Psoas muscle (tissue), 8 donors: ENCODE measurements around the gene MMP24. TPM values are rescaled to one million over a fixed set of nuclear protein-coding genes. Genes with fewer than 3 reads are reported as not detected.

Source experiments
- ATAC-seq, 4 donors: fragments of 200-7000 bp; cut with Tn5 transposase; one replicate each; pipeline ENCODE4 v1.9.1; 2020; ENCODE audit warnings: moderate library complexity in 3 of 4, mild to moderate bottlenecking in 2 of 4
- DNase-seq, 2 donors: peaks; one replicate each; pipeline ENCODE4 v3.0.0-alpha.2; 2020
- H3K27ac ChIP-seq: fragments of 200-600 bp; one replicate; pipeline ENCODE4 v1.8.0; 2022
- H3K27me3 ChIP-seq, 3 donors: fragments of 200-600 bp in 1 of 3; one replicate each; pipeline versions ENCODE4 v1.6.1 to v1.8.0; 2013 to 2022; ENCODE audit warnings: low read length in 2 of 3, mild to moderate bottlenecking in 2 of 3, moderate library complexity in 1 of 3; ENCODE audit not compliant: insufficient read depth in 3 of 3
- H3K36me3 ChIP-seq, 2 donors: fragments of 200-600 bp in 1 of 2; one replicate each; pipeline versions ENCODE4 v1.6.1 to v1.8.0; 2013 to 2022; ENCODE audit warnings: low read depth in 1 of 2, mild to moderate bottlenecking in 1 of 2, moderate library complexity in 1 of 2; ENCODE audit not compliant: insufficient read depth in 1 of 2
- H3K4me1 ChIP-seq: fragments of 200-600 bp; one replicate; pipeline ENCODE4 v1.8.0; 2022
- H3K4me3 ChIP-seq: fragments of 200-600 bp; one replicate; pipeline ENCODE4 v1.8.0; 2022; ENCODE audit warnings: mild to moderate bottlenecking
- H3K9me3 ChIP-seq: fragments of 200-600 bp; one replicate; pipeline ENCODE4 v1.8.0; 2022
- CTCF ChIP-seq: fragments of 200-600 bp; IDR thresholded peaks from one replicate; pipeline ENCODE4 v1.8.0; 2022; ENCODE audit warnings: antibody characterized with exemption
- WGBS, 3 donors: extraction: QIAGEN DNeasy Blood & Tissue Kit; methylation state at CpG; one replicate each; pipeline versions ENCODE4 v1.1.6 to v1.1.7; 2013; 5-methylcytosine and 5-hydroxymethylcytosine counted together
- intact Hi-C, 2 donors: fragments of 100-400 bp; cut with DNase I; formaldehyde crosslinking; loops; one replicate each; pipeline versions ENCODE4 v1.11.0 to v1.14.2; 2022
- polyA plus RNA-seq, 3 donors: library from polyadenylated mRNA; stranded (reverse); fragments of 200-250 nt; gene quantifications; one replicate each; pipeline ENCODE4 v1.2.3, GENCODE V29; 2013
- total RNA-seq, 4 donors: library from RNA; stranded (reverse); fragmentation: NEBNext Ultra II Directional in 2 of 4; extraction: Animal tissue kit (Norgen Biotek cat#: 25700) in 2 of 4; gene quantifications; one replicate each; pipeline versions ENCODE4 v1.2.1 to v1.2.4, GENCODE V29; 2021 to 2023
- donor health status: healthy with polysubstance abuse.
- donor health status: DM: no; HTN: no; CAD: no; lungs with moderate emphysema.
- donor health status: Bipolar disorder and iron deficiency.
- donor health status: healthy.
- donor health status: DM: yes; HTN: yes; CAD: no.
- donor health status: DM: no; HTN: no; CAD: no.
- donor health status: DM: no; HTN: no; CAD: no.
- donor health status: DM: yes; HTN: yes; CAD: no.

The MMP24 gene
- total and polyA plus RNA-seq, 7 donors, result 0.01 to 0.27 (median 0.12) TPM; not detected in 1

- no peaks in the 10 kb centered on the region for H3K36me3 ChIP-seq
- H3K27ac ChIP-seq, result no peak overlapping the region
- 69 to 76% (median 75%) methylated on average over 8 of the region's 8 CpGs for WGBS, 3 donors
- no peaks in the 10 kb centered on the region for H3K9me3 ChIP-seq
- H3K4me1 ChIP-seq, result no peaks in the 10 kb centered on the region
- intact Hi-C loops, result no loop called here
- TF ChIP-seq CTCF, result no peak
- no peak for DNase-seq
- peaks cover 0 to 25% (median 4%) of the 10 kb centered on the region in 3 donors for H3K27me3 ChIP-seq
- ATAC-seq, result no peak
- no peak overlapping the region for H3K4me3 ChIP-seq
Measured at GRCh38 chr20:35295674-35296073, 69.2 kb downstream of the MMP24 start.

- DNase-seq (no peak), ATAC-seq (no peak)
- no peak overlapping the region for H3K27ac ChIP-seq
- WGBS, 3 donors, result 36 to 45% (median 43%) methylated on average over 9 of the region's 9 CpGs
- no peak overlapping the region for H3K4me3 ChIP-seq
- H3K4me1 ChIP-seq, result no peaks in the 10 kb centered on the region
- H3K36me3 ChIP-seq, result no peaks in the 10 kb centered on the region
- intact Hi-C loops, result no loop called here
- H3K27me3 ChIP-seq, result peaks cover 0 to 25% (median 4%) of the 10 kb centered on the region in 3 donors
- no peaks in the 10 kb centered on the region for H3K9me3 ChIP-seq
- TF ChIP-seq CTCF, result no peak
Measured at GRCh38 chr20:35296101-35296554, 69.6 kb downstream of the MMP24 start.

GRCh38 chr20:35297155-35297554, 70.7 kb downstream of the MMP24 start:
- Histone ChIP-seq H3K36me3 (peaks cover 0 to 8% of the 10 kb centered on the region in 2 donors), H3K4me1 (no peaks in the 10 kb centered on the region), H3K27me3 (peaks cover 0 to 19% (median 4%) of the 10 kb centered on the region in 3 donors), H3K4me3 (no peak overlapping the region), H3K27ac (no peak overlapping the region), H3K9me3 (no peaks in the 10 kb centered on the region)
- WGBS, 3 donors, result 41 to 49% (median 47%) methylated on average over 8 of the region's 8 CpGs
- no peak for DNase-seq
- ATAC-seq, result no peak
- TF ChIP-seq CTCF, result no peak
- intact Hi-C loops, result no loop called here

- Histone ChIP-seq H3K4me1 (no peaks in the 10 kb centered on the region), H3K9me3 (no peaks in the 10 kb centered on the region), H3K27ac (no peak overlapping the region), H3K27me3 (peaks cover 0 to 14% (median 4%) of the 10 kb centered on the region in 3 donors), H3K4me3 (no peak overlapping the region), H3K36me3 (peaks cover 0 to 9% of the 10 kb centered on the region in 2 donors)
- 86 to 88% (median 88%) methylated on average over 14 of the region's 14 CpGs for WGBS, 3 donors
- intact Hi-C loops, result no loop called here
- DNase-seq (no peak), ATAC-seq (no peak)
- no peak for TF ChIP-seq CTCF
Measured at GRCh38 chr20:35297740-35298139, 71.2 kb downstream of the MMP24 start.

GRCh38 chr20:35298264-35298663, 71.8 kb downstream of the MMP24 start:
- no peak for TF ChIP-seq CTCF
- H3K4me1 ChIP-seq, result no peaks in the 10 kb centered on the region
- H3K9me3 ChIP-seq, result no peaks in the 10 kb centered on the region
- intact Hi-C loops, result no loop called here
- peaks cover 0 to 12% (median 3%) of the 10 kb centered on the region in 3 donors for H3K27me3 ChIP-seq
- ATAC-seq (peak in 1 of 4 donors; percentile 13), DNase-seq (no peak)
- 59 to 78% (median 65%) methylated on average over 5 of the region's 5 CpGs for WGBS, 3 donors
- H3K27ac ChIP-seq, result no peak overlapping the region
- peaks cover 0 to 13% of the 10 kb centered on the region in 2 donors for H3K36me3 ChIP-seq
- no peak overlapping the region for H3K4me3 ChIP-seq
